CD8-positive, alpha-beta memory T cell (primary cell): ENCODE data around the gene EPHA6. TPM values are rescaled to one million over a fixed set of nuclear protein-coding genes. Genes with fewer than 3 reads are reported as not detected.

ENCODE experiments used
- CTCF ChIA-PET: fragments of 350-600 bp; sonication (Branson Sonifier 250); formaldehyde crosslinking; loops from one replicate; lab custom pipeline; 2021; ENCODE audit warnings: antibody characterized with exemption; lab: Charles Lee
- POLR2A ChIA-PET: fragments of 350-600 bp; sonication (Branson Sonifier 250); formaldehyde crosslinking; loops from one replicate; lab custom pipeline; 2021; ENCODE audit warnings: antibody characterized with exemption; lab: Charles Lee
- DNase-seq, 5 donors: peaks; one replicate each; pipeline versions ENCODE4 v3.0.0 to v3.0.0-alpha.2; 2020 to 2022; ENCODE audit warnings: mixed read lengths in 1 of 5
- H3K27ac ChIP-seq: one replicate; pipeline ENCODE4 v1.7.0; 2013; ENCODE audit warnings: low read depth, mild to moderate bottlenecking, low read length, moderate library complexity
- H3K27me3 ChIP-seq: 2 replicates; pipeline ENCODE4 v1.7.0; 2013; ENCODE audit warnings: low read length, mild to moderate bottlenecking; ENCODE audit not compliant: insufficient read depth, poor library complexity, severe bottlenecking
- H3K36me3 ChIP-seq: 2 replicates; pipeline ENCODE4 v1.7.0; 2013; ENCODE audit warnings: mild to moderate bottlenecking, low read length, moderate library complexity; ENCODE audit not compliant: insufficient read depth
- H3K4me1 ChIP-seq: 2 replicates; pipeline ENCODE4 v1.7.0; 2013; ENCODE audit warnings: mild to moderate bottlenecking, low read length, moderate library complexity; ENCODE audit not compliant: insufficient read depth
- H3K4me3 ChIP-seq: 2 replicates; pipeline ENCODE4 v1.7.0; 2013; ENCODE audit warnings: mild to moderate bottlenecking, low read length
- H3K9me3 ChIP-seq: 2 replicates; pipeline ENCODE4 v1.7.0; 2013; ENCODE audit warnings: mild to moderate bottlenecking, low read length
- H3K27ac Mint-ChIP-seq, 8 donors: one replicate each; pipeline ENCODE4 v1.8.0; 2020 to 2021; ENCODE audit warnings: mixed read lengths in 8 of 8, mild to moderate bottlenecking in 6 of 8, inconsistent platforms in 3 of 8, moderate library complexity in 3 of 8
- H3K27me3 Mint-ChIP-seq, 2 donors: one replicate each; pipeline ENCODE4 v1.8.0; 2020 to 2021; ENCODE audit warnings: mixed read lengths in 2 of 2, mild to moderate bottlenecking in 1 of 2, moderate library complexity in 1 of 2
- H3K36me3 Mint-ChIP-seq, 3 donors: one replicate each; pipeline ENCODE4 v1.8.0; 2020 to 2021; ENCODE audit warnings: mixed read lengths in 3 of 3, inconsistent platforms in 1 of 3, mild to moderate bottlenecking in 1 of 3
- H3K4me1 Mint-ChIP-seq, 3 donors: one replicate each; pipeline ENCODE4 v1.8.0; 2020 to 2021; ENCODE audit warnings: mixed read lengths in 3 of 3, inconsistent platforms in 1 of 3, mild to moderate bottlenecking in 1 of 3
- H3K4me3 Mint-ChIP-seq, 7 donors: one replicate each; pipeline ENCODE4 v1.8.0; 2020 to 2021; ENCODE audit warnings: mixed read lengths in 7 of 7, mild to moderate bottlenecking in 6 of 7, moderate library complexity in 4 of 7, inconsistent platforms in 2 of 7
- H3K9me3 Mint-ChIP-seq, 5 donors: one replicate each; pipeline ENCODE4 v1.8.0; 2020 to 2022; ENCODE audit warnings: mixed read lengths in 5 of 5, mild to moderate bottlenecking in 3 of 5, moderate library complexity in 2 of 5, inconsistent platforms in 1 of 5
- polyA plus RNA-seq: library from polyadenylated mRNA; unstranded; fragments of 300-500 nt; fragmentation: Illumina TruSeq; gene quantifications from one replicate; pipeline ENCODE4 v1.2.3, GENCODE V29; 2021
- total RNA-seq, 2 experiments: library from RNA; stranded (reverse); gene quantifications; one replicate each; pipeline ENCODE4 v1.2.3, GENCODE V29; 2021

EPHA6 gene
- total and polyA plus RNA-seq, 3 experiments from 2014 or later = not detected

DNA sequence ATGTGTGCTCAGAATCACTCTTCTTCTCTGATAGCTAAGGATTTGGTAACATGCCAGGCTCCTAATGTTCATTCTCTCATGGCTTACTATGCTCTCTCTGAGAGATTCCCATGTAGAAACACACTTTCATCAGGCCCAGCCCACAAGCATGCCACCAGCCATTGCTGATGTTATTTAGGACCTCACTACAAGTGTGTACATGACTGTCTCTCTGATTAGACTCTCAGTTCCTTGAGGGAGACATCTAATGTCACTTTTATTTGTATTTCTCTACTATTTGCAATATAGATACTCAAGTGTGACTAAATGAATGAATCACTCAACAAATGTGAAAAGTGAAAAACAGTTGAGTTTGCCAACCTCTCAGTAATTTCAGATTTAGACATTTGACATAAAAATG, 865.8 kb downstream of the EPHA6 start:
- Histone ChIP-seq H3K36me3 (no peaks in the 10 kb centered on the region), H3K27me3 (no peaks in the 10 kb centered on the region), H3K9me3 (no peaks in the 10 kb centered on the region), H3K4me3 (no peak overlapping the region), H3K4me1 (no peaks in the 10 kb centered on the region), H3K27ac (no peak overlapping the region)
- H3K27ac Mint-ChIP-seq = no peak overlapping the region
- peaks cover 2 to 3% of the 10 kb centered on the region in 2 donors for H3K27me3 Mint-ChIP-seq
- no peaks in the 10 kb centered on the region for H3K4me1 Mint-ChIP-seq
- H3K36me3 Mint-ChIP-seq = no peaks in the 10 kb centered on the region
- ChIA-PET CTCF (no interaction called here), POLR2A (no interaction called here)
- DNase-seq = no peak
- no peak overlapping the region for H3K4me3 Mint-ChIP-seq
- no peaks in the 10 kb centered on the region for H3K9me3 Mint-ChIP-seq

DNA sequence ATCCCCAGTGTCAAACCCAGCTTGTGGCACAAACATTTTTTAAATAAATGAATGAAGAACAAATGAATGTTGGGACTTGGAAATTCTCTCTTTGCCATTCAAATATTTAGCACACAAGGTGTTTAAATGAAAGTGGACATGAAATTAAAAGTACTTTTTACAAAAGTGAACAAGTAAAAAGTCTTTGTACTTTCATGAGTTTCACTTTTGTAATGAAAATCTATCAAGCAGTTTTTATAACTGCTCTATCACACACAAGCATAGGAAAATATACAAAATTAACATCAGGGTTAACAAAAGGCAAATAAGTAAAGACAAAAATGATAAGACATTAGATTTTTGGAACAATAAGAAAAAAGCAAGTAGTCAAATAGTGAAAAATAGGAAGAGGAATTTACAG, 866.3 kb downstream of the EPHA6 start:
- Mint-ChIP-seq H3K9me3 (no peaks in the 10 kb centered on the region), H3K27ac (no peak overlapping the region), H3K4me1 (no peaks in the 10 kb centered on the region), H3K27me3 (peaks cover 2 to 3% of the 10 kb centered on the region in 2 donors), H3K36me3 (no peaks in the 10 kb centered on the region), H3K4me3 (no peak overlapping the region)
- Histone ChIP-seq H3K27me3 (no peaks in the 10 kb centered on the region), H3K27ac (no peak overlapping the region), H3K36me3 (no peaks in the 10 kb centered on the region), H3K4me3 (no peak overlapping the region), H3K9me3 (no peaks in the 10 kb centered on the region), H3K4me1 (no peaks in the 10 kb centered on the region)
- POLR2A ChIA-PET = no interaction called here
- DNase-seq = no peak
- CTCF ChIA-PET = no interaction called here

DNA sequence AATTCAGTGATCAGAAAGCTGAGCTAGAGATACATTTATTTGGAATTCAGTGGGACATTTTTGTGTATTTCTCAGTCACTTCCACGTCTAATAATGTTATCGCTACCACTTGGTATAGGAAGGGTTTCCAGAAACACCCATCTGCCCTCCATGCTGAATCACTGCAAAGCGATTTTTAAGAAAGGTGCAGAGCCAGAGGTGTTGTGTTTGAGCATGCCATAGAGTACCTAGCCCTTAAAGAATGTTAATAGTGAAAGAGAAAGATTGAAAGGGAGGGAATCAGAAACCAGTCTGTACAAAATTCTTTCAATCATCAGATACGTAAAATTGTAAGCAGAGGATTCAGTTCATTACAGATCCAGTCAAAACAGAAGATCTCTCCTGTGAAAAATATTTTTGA, 870.1 kb downstream of the EPHA6 start:
- Mint-ChIP-seq H3K27ac (no peak overlapping the region), H3K4me1 (no peaks in the 10 kb centered on the region), H3K4me3 (no peak overlapping the region), H3K36me3 (no peaks in the 10 kb centered on the region), H3K9me3 (no peaks in the 10 kb centered on the region), H3K27me3 (peaks cover 2 to 3% of the 10 kb centered on the region in 2 donors)
- H3K4me1 ChIP-seq = no peaks in the 10 kb centered on the region
- ChIA-PET CTCF (no interaction called here), POLR2A (no interaction called here)
- H3K27ac ChIP-seq = no peak overlapping the region
- H3K27me3 ChIP-seq = no peaks in the 10 kb centered on the region
- H3K36me3 ChIP-seq = no peaks in the 10 kb centered on the region
- no peak overlapping the region for H3K4me3 ChIP-seq
- no peak for DNase-seq
- H3K9me3 ChIP-seq = no peaks in the 10 kb centered on the region

DNA sequence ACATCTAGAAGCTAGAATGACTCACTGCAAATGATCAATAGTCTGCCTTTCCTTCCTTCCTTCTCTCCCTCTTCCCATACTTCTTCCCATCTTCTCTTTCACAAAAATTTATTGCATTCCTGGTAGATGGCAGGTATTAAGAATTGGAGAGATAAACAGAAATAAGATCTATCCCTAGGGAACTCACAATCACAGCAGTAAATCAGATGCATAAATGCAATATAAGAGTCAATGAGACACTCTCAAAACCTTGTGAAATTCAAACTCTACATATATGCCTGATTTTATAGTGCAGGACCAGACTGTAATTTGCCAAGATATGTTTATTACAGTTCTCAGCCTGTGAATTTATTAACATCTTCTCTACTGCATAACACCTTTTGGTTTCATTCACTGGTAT, 871.9 kb downstream of the EPHA6 start:
- H3K36me3 ChIP-seq = no peaks in the 10 kb centered on the region
- no peak overlapping the region for H3K4me3 Mint-ChIP-seq
- POLR2A ChIA-PET = no interaction called here

DNA sequence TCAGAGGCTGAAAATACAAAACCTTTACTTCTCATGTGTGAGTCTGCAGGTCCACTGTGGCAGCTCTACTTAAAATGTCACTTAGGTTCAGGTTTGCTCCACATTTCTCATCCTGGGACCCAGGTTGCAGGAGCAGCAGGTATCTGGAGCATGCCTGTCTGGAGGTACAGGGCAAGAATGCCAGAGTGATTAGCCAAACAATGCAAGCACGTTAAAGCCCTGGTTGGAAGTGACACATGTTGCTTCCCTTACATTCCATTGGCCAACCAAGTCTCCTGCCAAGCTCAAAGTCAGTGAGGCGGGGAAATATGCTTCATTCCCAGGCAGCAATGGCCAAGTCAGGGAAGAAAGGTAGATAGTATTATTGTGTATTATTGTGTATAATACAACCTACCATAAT, 873.3 kb downstream of the EPHA6 start:
- no peaks in the 10 kb centered on the region for H3K4me1 ChIP-seq
- POLR2A ChIA-PET = no interaction called here
- H3K36me3 Mint-ChIP-seq = no peaks in the 10 kb centered on the region
- H3K36me3 ChIP-seq = no peaks in the 10 kb centered on the region
- no peaks in the 10 kb centered on the region for H3K9me3 Mint-ChIP-seq
- no peaks in the 10 kb centered on the region for H3K9me3 ChIP-seq
- no peak for DNase-seq
- H3K4me1 Mint-ChIP-seq = no peaks in the 10 kb centered on the region
- no peak overlapping the region for H3K27ac Mint-ChIP-seq
- no peaks in the 10 kb centered on the region for H3K27me3 ChIP-seq
- no peak overlapping the region for H3K4me3 Mint-ChIP-seq
- CTCF ChIA-PET = no interaction called here
- H3K27me3 Mint-ChIP-seq = peaks cover 0 to 4% of the 10 kb centered on the region in 2 donors
- no peak overlapping the region for H3K27ac ChIP-seq
- H3K4me3 ChIP-seq = no peak overlapping the region

More for the DNA sequence above, 871.9 kb downstream of the EPHA6 start:
- H3K36me3 Mint-ChIP-seq = no peaks in the 10 kb centered on the region
- H3K4me1 Mint-ChIP-seq = no peaks in the 10 kb centered on the region
- no peaks in the 10 kb centered on the region for H3K27me3 Mint-ChIP-seq
- Histone ChIP-seq H3K4me1 (no peaks in the 10 kb centered on the region), H3K27me3 (no peaks in the 10 kb centered on the region), H3K9me3 (no peaks in the 10 kb centered on the region), H3K4me3 (no peak overlapping the region), H3K27ac (no peak overlapping the region)
- H3K27ac Mint-ChIP-seq = no peak overlapping the region
- DNase-seq = no peak
- no peaks in the 10 kb centered on the region for H3K9me3 Mint-ChIP-seq
- CTCF ChIA-PET = no interaction called here

DNA sequence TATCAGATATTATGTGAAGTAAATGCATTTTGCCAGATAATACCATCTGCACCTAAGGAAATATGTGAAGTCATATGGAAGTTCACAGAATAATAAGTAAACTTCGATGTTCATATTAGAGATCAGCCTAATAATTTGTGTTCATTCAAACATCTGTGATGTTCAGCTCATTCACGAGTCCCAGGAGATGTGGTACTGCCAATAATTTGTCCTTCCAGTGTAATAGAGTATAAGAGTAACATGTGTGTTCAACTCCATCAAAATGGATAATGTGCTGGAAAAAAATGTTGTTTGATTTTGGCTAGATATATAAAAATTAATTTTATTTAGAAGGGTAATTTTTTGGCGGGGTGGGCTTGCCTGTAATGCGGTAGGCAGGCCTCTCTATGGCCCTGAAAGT, 874.7 kb downstream of the EPHA6 start:
- no peaks in the 10 kb centered on the region for H3K36me3 Mint-ChIP-seq
- Histone ChIP-seq H3K4me1 (no peaks in the 10 kb centered on the region), H3K27me3 (no peaks in the 10 kb centered on the region), H3K9me3 (no peaks in the 10 kb centered on the region), H3K27ac (no peak overlapping the region), H3K4me3 (no peak overlapping the region), H3K36me3 (no peaks in the 10 kb centered on the region)
- H3K4me1 Mint-ChIP-seq = no peaks in the 10 kb centered on the region
- DNase-seq = no peak
- CTCF ChIA-PET = no interaction called here
- H3K4me3 Mint-ChIP-seq = no peak overlapping the region
- no peak overlapping the region for H3K27ac Mint-ChIP-seq
- POLR2A ChIA-PET = no interaction called here
- H3K9me3 Mint-ChIP-seq = peaks cover 0 to 2% (median 0%) of the 10 kb centered on the region in 5 donors
- peaks cover 0 to 11% of the 10 kb centered on the region in 2 donors for H3K27me3 Mint-ChIP-seq

DNA sequence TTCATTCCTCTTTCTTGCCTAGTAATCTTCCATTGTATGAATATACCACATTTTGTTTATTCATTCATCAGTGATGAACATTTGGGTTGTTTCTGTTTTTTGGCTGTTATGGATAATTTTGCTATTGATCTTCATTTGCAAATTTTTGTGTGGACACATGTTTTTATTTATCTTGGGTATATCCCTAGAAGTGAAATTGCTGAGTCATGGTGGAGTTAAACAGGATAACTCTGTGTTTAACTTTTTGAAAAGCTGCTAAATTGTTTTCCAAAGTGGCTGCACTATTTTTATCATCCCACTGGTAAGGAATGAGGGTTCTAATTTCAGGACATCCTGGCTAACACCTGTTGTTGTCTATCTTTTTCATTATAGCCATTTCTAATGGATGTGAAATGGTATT, 875.6 kb downstream of the EPHA6 start:
- Mint-ChIP-seq H3K36me3 (no peaks in the 10 kb centered on the region), H3K27me3 (peaks cover 0 to 11% of the 10 kb centered on the region in 2 donors), H3K27ac (no peak overlapping the region), H3K9me3 (peaks cover 0 to 2% (median 0%) of the 10 kb centered on the region in 5 donors), H3K4me3 (no peak overlapping the region), H3K4me1 (no peaks in the 10 kb centered on the region)
- H3K27ac ChIP-seq = no peak overlapping the region
- no peak overlapping the region for H3K4me3 ChIP-seq
- no peaks in the 10 kb centered on the region for H3K36me3 ChIP-seq
- POLR2A ChIA-PET = no interaction called here
- CTCF ChIA-PET = no interaction called here
- no peaks in the 10 kb centered on the region for H3K4me1 ChIP-seq
- DNase-seq = no peak
- H3K9me3 ChIP-seq = no peaks in the 10 kb centered on the region
- H3K27me3 ChIP-seq = no peaks in the 10 kb centered on the region

DNA sequence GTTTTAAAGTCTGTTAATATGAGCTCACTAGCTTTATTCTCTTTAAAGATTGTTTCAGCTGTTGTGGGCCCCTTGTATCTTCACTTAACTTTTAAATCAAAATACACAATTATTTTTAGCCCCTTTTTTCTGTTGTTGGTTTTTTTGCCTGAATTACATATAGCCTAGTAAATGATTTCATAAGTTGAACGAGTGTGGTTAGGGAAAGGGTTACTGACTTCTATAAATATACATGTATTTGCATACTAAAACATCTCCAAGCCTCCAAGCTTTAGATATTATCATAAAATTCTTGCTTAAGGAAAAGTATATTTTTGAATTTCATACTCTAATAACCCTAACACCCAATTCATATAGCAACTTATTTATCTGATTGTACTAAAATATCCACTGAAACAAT, 877.0 kb downstream of the EPHA6 start:
- Histone ChIP-seq H3K4me3 (no peak overlapping the region), H3K4me1 (no peaks in the 10 kb centered on the region), H3K27me3 (no peaks in the 10 kb centered on the region), H3K27ac (no peak overlapping the region), H3K9me3 (no peaks in the 10 kb centered on the region), H3K36me3 (no peaks in the 10 kb centered on the region)
- H3K4me1 Mint-ChIP-seq = no peaks in the 10 kb centered on the region
- H3K4me3 Mint-ChIP-seq = no peak overlapping the region
- ChIA-PET POLR2A (no interaction called here), CTCF (no interaction called here)
- H3K9me3 Mint-ChIP-seq = peaks cover 0 to 2% (median 0%) of the 10 kb centered on the region in 5 donors
- no peak overlapping the region for H3K27ac Mint-ChIP-seq
- no peak for DNase-seq
- peaks cover 6 to 15% of the 10 kb centered on the region in 2 donors for H3K27me3 Mint-ChIP-seq
- no peaks in the 10 kb centered on the region for H3K36me3 Mint-ChIP-seq

DNA sequence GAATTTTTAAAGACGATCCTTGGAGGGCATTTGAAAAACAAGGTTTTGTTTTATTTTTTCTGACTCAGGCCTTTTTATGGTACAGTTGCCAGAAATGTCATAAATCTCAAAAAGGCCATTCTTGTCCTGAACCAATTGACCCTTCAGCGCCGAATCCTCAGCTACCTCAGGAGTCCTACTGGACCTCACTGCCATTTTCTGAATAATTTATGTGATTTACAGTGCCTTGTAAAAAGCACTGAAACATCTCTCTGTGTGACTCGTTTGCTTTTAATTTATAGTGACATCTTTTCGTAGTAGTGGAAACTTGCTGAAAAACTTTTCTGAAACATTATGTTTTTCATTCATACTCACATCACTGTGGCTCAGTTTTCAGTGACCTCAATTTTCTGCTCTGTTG, 878.0 kb downstream of the EPHA6 start:
- Histone ChIP-seq H3K9me3 (no peaks in the 10 kb centered on the region), H3K4me3 (no peak overlapping the region), H3K4me1 (no peaks in the 10 kb centered on the region), H3K36me3 (no peaks in the 10 kb centered on the region), H3K27ac (no peak overlapping the region), H3K27me3 (no peaks in the 10 kb centered on the region)
- no peaks in the 10 kb centered on the region for H3K4me1 Mint-ChIP-seq
- H3K27me3 Mint-ChIP-seq = peaks cover 6 to 15% of the 10 kb centered on the region in 2 donors
- ChIA-PET POLR2A (no interaction called here), CTCF (no interaction called here)
- no peaks in the 10 kb centered on the region for H3K36me3 Mint-ChIP-seq
- H3K27ac Mint-ChIP-seq = no peak overlapping the region
- H3K9me3 Mint-ChIP-seq = peaks cover 0 to 2% (median 0%) of the 10 kb centered on the region in 5 donors
- DNase-seq = no peak
- no peak overlapping the region for H3K4me3 Mint-ChIP-seq
